ENCODE data around the gene SLC26A1. TPM values are rescaled to one million over a fixed set of nuclear protein-coding genes. Genes with fewer than 3 reads are reported as not detected.

Gene SLC26A1
- total RNA-seq, 6 experiments from 2014 or later: 0.16 to 0.38 (median 0.19) TPM; not detected in 3

DNA sequence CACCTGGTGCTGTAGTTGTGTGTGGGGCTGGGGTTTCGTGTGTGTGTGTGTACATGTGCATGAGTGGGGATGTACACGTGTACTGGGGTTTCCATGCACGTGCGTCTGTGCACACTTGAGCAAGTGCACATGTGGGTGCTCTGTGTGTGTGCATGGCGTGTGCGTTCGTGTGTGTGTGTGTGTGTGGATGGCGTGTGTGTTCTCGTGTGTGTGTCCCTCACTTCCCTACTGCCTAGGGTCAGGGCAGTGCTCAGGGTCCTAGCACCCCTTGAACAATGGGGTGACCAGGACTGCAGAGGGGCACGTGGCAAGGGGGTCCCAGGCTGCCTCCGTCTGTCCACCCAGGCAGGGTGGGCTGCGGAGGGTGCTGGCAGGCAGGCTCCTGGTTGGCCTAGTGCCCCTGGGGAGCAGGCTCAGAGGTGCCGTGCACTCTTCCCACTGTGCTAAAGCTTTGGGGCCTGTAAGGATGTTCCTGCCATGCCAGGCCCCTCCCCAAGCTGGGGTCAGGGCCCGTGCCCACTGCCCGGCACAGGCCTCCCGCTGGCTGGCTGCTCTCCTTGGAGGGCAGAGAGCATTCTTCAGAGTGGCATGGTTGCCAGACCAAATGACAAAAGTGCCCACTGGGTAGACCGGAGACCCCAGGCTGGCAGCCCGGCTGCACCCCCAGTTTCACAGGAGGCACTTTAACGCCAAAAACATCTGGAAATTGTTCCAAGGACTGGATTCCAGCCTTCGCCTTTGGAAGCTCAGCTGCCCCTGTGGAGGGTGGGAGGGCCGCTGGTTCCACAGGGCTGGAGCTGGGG is 47.3 kb upstream of the SLC26A1 start:
- H3K9me3 Mint-ChIP-seq: no peaks in the 10 kb centered on the region
- no peak overlapping the region for H3K4me3 Mint-ChIP-seq
- DNase-seq: no peak
- H3K27ac Mint-ChIP-seq: no peak overlapping the region
- TF ChIP-seq, protein P1, sequence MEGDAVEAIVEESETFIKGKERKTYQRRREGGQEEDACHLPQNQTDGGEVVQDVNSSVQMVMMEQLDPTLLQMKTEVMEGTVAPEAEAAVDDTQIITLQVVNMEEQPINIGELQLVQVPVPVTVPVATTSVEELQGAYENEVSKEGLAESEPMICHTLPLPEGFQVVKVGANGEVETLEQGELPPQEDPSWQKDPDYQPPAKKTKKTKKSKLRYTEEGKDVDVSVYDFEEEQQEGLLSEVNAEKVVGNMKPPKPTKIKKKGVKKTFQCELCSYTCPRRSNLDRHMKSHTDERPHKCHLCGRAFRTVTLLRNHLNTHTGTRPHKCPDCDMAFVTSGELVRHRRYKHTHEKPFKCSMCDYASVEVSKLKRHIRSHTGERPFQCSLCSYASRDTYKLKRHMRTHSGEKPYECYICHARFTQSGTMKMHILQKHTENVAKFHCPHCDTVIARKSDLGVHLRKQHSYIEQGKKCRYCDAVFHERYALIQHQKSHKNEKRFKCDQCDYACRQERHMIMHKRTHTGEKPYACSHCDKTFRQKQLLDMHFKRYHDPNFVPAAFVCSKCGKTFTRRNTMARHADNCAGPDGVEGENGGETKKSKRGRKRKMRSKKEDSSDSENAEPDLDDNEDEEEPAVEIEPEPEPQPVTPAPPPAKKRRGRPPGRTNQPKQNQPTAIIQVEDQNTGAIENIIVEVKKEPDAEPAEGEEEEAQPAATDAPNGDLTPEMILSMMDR (IDR thresholded peaks at IDR 0.05): no peak
- peaks cover 6% of the 10 kb centered on the region for H3K27me3 Mint-ChIP-seq (ENCODE audit: insufficient read depth)
- H3K4me1 Mint-ChIP-seq (ENCODE audit: low read depth): peaks cover 27% of the 10 kb centered on the region
- no peaks in the 10 kb centered on the region for H3K36me3 Mint-ChIP-seq (ENCODE audit: low read depth)

DNA sequence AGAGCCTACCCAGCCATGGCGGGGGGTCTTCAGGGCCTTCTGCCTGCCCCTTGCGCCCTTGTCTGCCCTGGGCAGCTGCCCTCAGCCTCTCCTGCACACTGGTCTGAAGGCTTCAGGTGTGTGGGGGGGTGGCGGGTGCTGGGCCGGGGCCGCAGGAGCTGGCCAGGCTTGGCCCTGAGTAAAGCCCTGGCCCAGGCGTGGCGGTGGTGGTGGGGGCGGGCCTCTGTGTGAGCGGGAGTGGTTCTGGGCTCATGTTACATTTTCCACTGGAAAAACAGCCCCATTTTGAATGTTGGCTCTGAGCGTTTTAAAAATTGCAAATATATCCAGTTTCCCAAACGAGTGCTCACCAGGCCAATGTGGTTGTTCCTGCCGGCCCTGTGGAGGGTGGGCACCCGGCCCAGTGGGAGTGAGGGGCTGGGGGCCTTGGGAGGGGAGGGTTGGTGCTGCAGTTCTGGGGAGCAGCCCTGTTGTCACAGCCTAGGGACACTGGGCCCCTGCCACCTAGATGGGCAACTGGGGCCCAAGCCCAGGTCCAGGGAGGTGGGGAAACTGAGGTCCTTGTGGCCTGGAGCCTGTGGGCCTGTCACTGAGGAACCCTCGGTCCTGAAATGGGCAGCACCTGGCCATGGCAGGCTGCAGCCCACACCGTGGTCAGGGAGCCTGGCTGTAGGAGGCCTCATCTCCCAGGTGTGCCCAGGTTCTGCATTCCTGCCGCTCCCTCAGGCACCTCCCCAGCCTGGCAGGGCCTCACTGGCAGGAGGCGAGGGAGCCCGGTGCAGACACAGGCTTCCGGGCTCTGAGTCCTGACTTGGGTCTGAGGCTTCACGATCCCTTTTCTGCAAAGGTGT is 46.5 kb upstream of the SLC26A1 start:
- Mint-ChIP-seq H3K4me1 (ENCODE audit: low read depth) (peaks cover 25% of the 10 kb centered on the region), H3K4me3 (no peak overlapping the region), H3K27me3 (ENCODE audit: insufficient read depth) (peaks cover 5% of the 10 kb centered on the region), H3K9me3 (no peaks in the 10 kb centered on the region), H3K36me3 (ENCODE audit: low read depth) (no peaks in the 10 kb centered on the region), H3K27ac (no peak overlapping the region)
- no peak for DNase-seq
- TF ChIP-seq, protein P1 (IDR thresholded peaks at IDR 0.05): no peak

DNA sequence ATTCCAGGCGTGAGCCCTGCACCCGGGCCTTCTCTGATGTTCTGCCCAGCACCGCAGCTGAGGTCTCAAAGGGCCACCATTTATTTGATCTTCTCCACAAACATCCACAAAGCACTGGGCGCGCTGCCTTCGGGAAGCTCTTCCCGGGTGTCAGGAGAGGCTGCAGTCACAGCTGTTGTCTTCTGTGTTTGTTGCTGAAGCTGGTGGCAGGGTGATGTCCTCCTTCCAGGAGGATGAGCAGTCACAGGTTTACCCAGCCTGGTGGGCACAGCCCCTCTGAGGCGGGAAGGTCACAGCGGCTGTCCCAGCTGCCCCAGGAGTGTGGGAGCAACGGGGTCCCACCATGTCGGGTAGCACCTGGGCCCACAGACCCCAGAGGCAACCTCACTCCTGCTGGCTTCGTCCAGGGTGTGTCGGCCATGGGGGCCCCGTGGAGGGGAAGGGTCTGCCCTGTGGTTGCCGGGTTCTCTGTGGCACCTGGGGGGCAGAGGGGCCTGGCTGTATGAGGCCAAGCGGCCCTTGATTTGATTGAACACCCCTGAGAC is 45.8 kb upstream of the SLC26A1 start:
- no peaks in the 10 kb centered on the region for H3K9me3 Mint-ChIP-seq
- peaks cover 7% of the 10 kb centered on the region for H3K27me3 Mint-ChIP-seq (ENCODE audit: insufficient read depth)
- TF ChIP-seq, protein P1 (IDR thresholded peaks at IDR 0.05): no peak
- H3K36me3 Mint-ChIP-seq (ENCODE audit: low read depth): no peaks in the 10 kb centered on the region
- no peak for DNase-seq
- H3K4me1 Mint-ChIP-seq (ENCODE audit: low read depth): peaks cover 18% of the 10 kb centered on the region
- no peak overlapping the region for H3K27ac Mint-ChIP-seq
- no peak overlapping the region for H3K4me3 Mint-ChIP-seq

DNA sequence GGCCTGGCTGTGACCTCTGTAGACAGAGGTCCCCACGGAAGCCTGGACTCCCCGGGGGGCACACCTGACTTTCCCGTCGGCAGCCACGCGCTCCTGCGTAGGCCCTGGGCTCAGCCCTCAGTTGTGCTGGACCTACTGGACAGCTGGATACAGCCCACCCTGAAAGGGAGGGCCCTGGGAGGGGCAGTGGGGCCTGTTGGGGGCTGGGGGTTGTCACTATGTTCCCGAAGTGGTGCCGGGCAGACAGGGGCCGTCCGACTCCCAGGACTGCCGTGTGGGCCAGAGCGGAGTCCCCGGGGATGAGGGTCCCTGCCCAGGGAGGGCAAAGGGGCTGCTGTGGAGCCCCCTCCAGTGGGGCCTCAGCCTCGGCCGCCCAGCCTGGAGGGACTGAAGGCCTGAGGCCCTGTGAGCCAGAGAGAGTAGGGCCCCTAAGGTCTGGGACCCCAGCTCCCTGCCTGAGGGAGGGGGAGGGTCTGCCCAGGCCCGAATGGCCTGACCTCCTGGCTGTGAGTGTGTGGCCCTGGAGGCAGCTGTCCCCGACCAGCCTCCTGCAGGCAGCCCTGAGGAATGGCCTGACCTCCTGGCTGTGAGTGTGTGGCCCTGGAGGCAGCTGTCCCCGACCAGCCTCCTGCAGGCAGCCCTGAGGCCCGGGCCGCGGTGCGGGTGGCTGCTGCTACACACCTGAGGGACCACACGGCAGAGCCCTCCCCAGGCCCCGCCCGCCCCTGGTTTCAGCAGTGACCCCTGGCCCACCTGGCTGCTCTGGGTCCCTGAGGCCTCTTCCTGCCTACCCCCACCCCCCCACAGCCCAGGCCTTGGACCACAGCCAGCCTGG is 44.0 kb upstream of the SLC26A1 start:
- TF ChIP-seq, protein P1 (IDR thresholded peaks at IDR 0.05): no peak
- peaks cover 9% of the 10 kb centered on the region for H3K4me1 Mint-ChIP-seq (ENCODE audit: low read depth)
- no peak for DNase-seq

DNA sequence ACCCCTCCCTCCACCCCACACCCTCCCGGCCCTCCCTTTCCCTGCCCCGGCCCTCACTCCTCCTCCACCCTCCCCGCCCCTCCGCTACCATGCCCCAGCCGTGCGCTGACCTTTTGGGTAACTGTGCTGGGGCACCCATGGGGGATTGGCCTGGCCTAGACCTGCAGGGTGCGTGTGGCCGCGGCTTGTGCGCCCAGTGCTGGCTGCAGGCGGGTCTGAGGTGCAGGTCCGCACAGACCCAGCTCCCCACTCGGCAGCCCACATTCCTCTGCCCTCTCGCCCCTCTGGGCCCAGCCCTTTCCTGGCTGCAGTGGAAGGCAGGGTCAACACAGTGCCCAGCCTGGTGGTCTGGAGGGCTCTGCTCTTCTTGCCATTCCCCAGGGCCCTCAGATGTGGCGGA is 42.9 kb upstream of the SLC26A1 start:
- H3K27me3 Mint-ChIP-seq (ENCODE audit: insufficient read depth): peaks cover 5% of the 10 kb centered on the region
- DNase-seq: no peak
- H3K4me1 Mint-ChIP-seq (ENCODE audit: low read depth): no peaks in the 10 kb centered on the region
- no peaks in the 10 kb centered on the region for H3K9me3 Mint-ChIP-seq
- no peaks in the 10 kb centered on the region for H3K36me3 Mint-ChIP-seq (ENCODE audit: low read depth)
- no peak overlapping the region for H3K4me3 Mint-ChIP-seq
- TF ChIP-seq, protein P1 (IDR thresholded peaks at IDR 0.05): no peak
- no peak overlapping the region for H3K27ac Mint-ChIP-seq

More for the DNA sequence above, 44.0 kb upstream of the SLC26A1 start:
- no peak overlapping the region for H3K4me3 Mint-ChIP-seq
- H3K27ac Mint-ChIP-seq: no peak overlapping the region
- H3K36me3 Mint-ChIP-seq (ENCODE audit: low read depth): no peaks in the 10 kb centered on the region
- no peaks in the 10 kb centered on the region for H3K9me3 Mint-ChIP-seq
- H3K27me3 Mint-ChIP-seq (ENCODE audit: insufficient read depth): peaks cover 5% of the 10 kb centered on the region

Measured in HFFc6 (cell line).